ENCODE data around the gene EHF.

DNA sequence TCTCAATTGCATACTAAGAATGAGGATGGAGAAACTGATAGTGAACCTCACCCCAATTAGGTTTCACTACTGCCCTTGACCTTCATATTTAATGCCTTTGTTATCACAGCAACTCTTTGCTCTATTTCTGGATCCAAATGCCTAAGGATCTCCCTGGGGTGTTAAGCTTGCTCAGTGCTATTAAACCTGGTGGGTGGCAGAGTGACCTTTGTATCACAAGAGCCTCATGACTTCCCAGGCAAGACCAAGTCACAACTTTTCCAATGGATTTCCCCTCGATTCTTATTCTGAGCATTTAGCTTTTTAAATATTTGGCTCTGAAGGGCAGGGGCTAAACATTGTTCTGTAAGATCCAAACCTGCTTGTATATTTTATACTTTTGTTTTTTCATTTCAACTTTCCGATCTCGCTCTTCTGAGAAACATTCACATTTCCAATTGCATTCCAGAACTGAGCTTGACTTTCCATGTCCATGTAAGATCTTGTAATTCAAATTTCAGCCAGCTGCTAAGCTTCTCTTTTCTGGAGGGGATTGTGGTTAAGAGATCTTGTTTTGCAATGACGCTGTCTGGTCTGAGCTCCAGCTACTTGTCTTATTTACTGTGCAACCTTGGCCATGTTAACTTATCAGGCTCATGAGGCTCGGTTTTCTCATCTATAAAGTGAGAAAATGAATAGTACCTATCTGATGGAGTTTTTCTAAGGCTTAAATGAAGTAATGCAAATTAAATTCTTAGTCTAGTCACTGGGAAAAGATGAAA, 6.4 kb upstream of the EHF start:
- TF ChIP-seq EZH2 (IDR thresholded peaks at IDR 0.05; ENCODE audit: low read length, missing control alignments): no peak
- TF ChIP-seq, protein P1, sequence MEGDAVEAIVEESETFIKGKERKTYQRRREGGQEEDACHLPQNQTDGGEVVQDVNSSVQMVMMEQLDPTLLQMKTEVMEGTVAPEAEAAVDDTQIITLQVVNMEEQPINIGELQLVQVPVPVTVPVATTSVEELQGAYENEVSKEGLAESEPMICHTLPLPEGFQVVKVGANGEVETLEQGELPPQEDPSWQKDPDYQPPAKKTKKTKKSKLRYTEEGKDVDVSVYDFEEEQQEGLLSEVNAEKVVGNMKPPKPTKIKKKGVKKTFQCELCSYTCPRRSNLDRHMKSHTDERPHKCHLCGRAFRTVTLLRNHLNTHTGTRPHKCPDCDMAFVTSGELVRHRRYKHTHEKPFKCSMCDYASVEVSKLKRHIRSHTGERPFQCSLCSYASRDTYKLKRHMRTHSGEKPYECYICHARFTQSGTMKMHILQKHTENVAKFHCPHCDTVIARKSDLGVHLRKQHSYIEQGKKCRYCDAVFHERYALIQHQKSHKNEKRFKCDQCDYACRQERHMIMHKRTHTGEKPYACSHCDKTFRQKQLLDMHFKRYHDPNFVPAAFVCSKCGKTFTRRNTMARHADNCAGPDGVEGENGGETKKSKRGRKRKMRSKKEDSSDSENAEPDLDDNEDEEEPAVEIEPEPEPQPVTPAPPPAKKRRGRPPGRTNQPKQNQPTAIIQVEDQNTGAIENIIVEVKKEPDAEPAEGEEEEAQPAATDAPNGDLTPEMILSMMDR (conservative IDR thresholded peaks at IDR 0.05 in 1 of 2, IDR thresholded peaks at IDR 0.05 in 1 of 2; ENCODE audit: low read depth in 1 of 2, low read length in 2 of 2): no peak

Data from fibroblast of lung (primary cell).